Trophoblast cell (in vitro differentiated cells and primary cell): ENCODE measurements around the gene MOB1B.

Experiments
- DNase-seq, 2 donors: peaks; one replicate each; pipeline ENCODE4 v3.0.0-alpha.2; 2016
- H2AFZ ChIP-seq: 2 replicates; pipeline ENCODE4 v1.6.1; 2013; ENCODE audit warnings: low read length, moderate library complexity, mild to moderate bottlenecking; ENCODE audit not compliant: insufficient read depth, poor library complexity
- H2AK5ac ChIP-seq: 2 replicates; pipeline ENCODE4 v1.6.1; 2013; ENCODE audit warnings: mild to moderate bottlenecking, low read length
- H2BK120ac ChIP-seq: 2 replicates; pipeline ENCODE4 v1.6.1; 2013; ENCODE audit warnings: low read length, mild to moderate bottlenecking, moderate library complexity; ENCODE audit not compliant: insufficient read depth, poor library complexity
- H2BK12ac ChIP-seq: 2 replicates; pipeline ENCODE4 v1.6.1; 2013; ENCODE audit warnings: mild to moderate bottlenecking, low read length, moderate library complexity
- H2BK5ac ChIP-seq: 2 replicates; pipeline ENCODE4 v1.6.1; 2013; ENCODE audit warnings: low read length, low read depth, moderate library complexity, mild to moderate bottlenecking; ENCODE audit not compliant: poor library complexity
- H3K14ac ChIP-seq: 2 replicates; pipeline ENCODE4 v1.6.1; 2013; ENCODE audit warnings: mild to moderate bottlenecking, low read length
- H3K18ac ChIP-seq: 2 replicates; pipeline ENCODE4 v1.6.1; 2013; ENCODE audit warnings: mild to moderate bottlenecking, low read length
- H3K23ac ChIP-seq: 2 replicates; pipeline ENCODE4 v1.6.1; 2013; ENCODE audit warnings: low read length
- H3K27ac ChIP-seq: 2 replicates; pipeline ENCODE4 v1.5.1; 2013; ENCODE audit warnings: low read depth, mild to moderate bottlenecking, inconsistent platforms, low read length, moderate library complexity
- H3K27me3 ChIP-seq: 2 replicates; pipeline ENCODE4 v1.6.1; 2013; ENCODE audit warnings: inconsistent platforms, mild to moderate bottlenecking, low read length, moderate library complexity; ENCODE audit not compliant: insufficient read depth
- H3K36me3 ChIP-seq, 2 experiments: 1 replicate in 1 of 2; 2 replicates in 1 of 2; pipeline ENCODE4 v1.6.1; 2013; ENCODE audit warnings: low read length in 2 of 2, mild to moderate bottlenecking in 2 of 2, moderate library complexity in 1 of 2; ENCODE audit not compliant: insufficient read depth in 2 of 2, control insufficient read depth in 1 of 2
- H3K4ac ChIP-seq: 2 replicates; pipeline ENCODE4 v1.6.1; 2013; ENCODE audit warnings: low read depth, mild to moderate bottlenecking, low read length, moderate library complexity
- H3K4me1 ChIP-seq, 2 experiments: 1 replicate in 1 of 2; 2 replicates in 1 of 2; pipeline ENCODE4 v1.6.1; 2013; ENCODE audit warnings: low read length in 2 of 2, mild to moderate bottlenecking in 2 of 2, moderate library complexity in 1 of 2; ENCODE audit not compliant: insufficient read depth in 2 of 2, control insufficient read depth in 1 of 2
- H3K4me2 ChIP-seq: 2 replicates; pipeline ENCODE4 v1.6.1; 2013; ENCODE audit warnings: inconsistent platforms, mild to moderate bottlenecking, low read length, moderate library complexity
- H3K4me3 ChIP-seq: 2 replicates; pipeline ENCODE4 v1.5.1; 2013; ENCODE audit warnings: mild to moderate bottlenecking, low read depth, low read length, inconsistent platforms
- H3K79me1 ChIP-seq: one replicate; pipeline ENCODE4 v1.6.1; 2013; ENCODE audit warnings: low read length
- H3K79me2 ChIP-seq: 2 replicates; pipeline ENCODE4 v1.6.1; 2013; ENCODE audit warnings: low read length, mild to moderate bottlenecking; ENCODE audit not compliant: control insufficient read depth, insufficient read depth, poor library complexity
- H3K9ac ChIP-seq: 2 replicates; pipeline ENCODE4 v1.6.1; 2013; ENCODE audit warnings: mild to moderate bottlenecking, low read length
- H3K9me3 ChIP-seq: 2 replicates; pipeline ENCODE4 v1.6.1; 2013; ENCODE audit warnings: low read depth, mild to moderate bottlenecking, control low read depth, inconsistent platforms, low read length; ENCODE audit not compliant: insufficient read depth
- H4K12ac ChIP-seq: 2 replicates; pipeline ENCODE4 v1.6.1; 2013; ENCODE audit warnings: low read depth, mild to moderate bottlenecking, low read length, moderate library complexity
- H4K8ac ChIP-seq: 2 replicates; pipeline ENCODE4 v1.6.1; 2013; ENCODE audit warnings: low read depth, mild to moderate bottlenecking, low read length, moderate library complexity
- H4K91ac ChIP-seq: one replicate; pipeline ENCODE4 v1.6.1; 2013; ENCODE audit warnings: low read depth, mild to moderate bottlenecking, low read length, moderate library complexity
- WGBS: extraction: QIAGEN DNeasy Blood & Tissue Kit; methylation state at CpG from one replicate; pipeline ENCODE4 v1.1.7; 2013; ENCODE audit warnings: missing lambda C conversion rate; ENCODE audit not compliant: insufficient read length, insufficient coverage; ENCODE audit errors: extremely low coverage; 5-methylcytosine and 5-hydroxymethylcytosine counted together

Gene MOB1B

GRCh38 chr4:70877556-70877955, 24.6 kb upstream of the MOB1B start:
- no peaks in the 10 kb centered on the region for H3K36me3 ChIP-seq
- no peaks in the 10 kb centered on the region for H3K27me3 ChIP-seq
- no peak for DNase-seq
- no peak overlapping the region for H3K27ac ChIP-seq
- H4K8ac ChIP-seq = no peak overlapping the region
- H4K91ac ChIP-seq = no peak overlapping the region
- no peak overlapping the region for H2BK12ac ChIP-seq
- H3K23ac ChIP-seq = no peak overlapping the region
- no peaks in the 10 kb centered on the region for H3K79me1 ChIP-seq
- no peak overlapping the region for H3K9ac ChIP-seq
- no peak overlapping the region for H3K4ac ChIP-seq
- H3K18ac ChIP-seq = no peak overlapping the region
- no peak overlapping the region for H2BK120ac ChIP-seq
- no peak overlapping the region for H2AFZ ChIP-seq
- H2AK5ac ChIP-seq = no peak overlapping the region
- H3K9me3 ChIP-seq = no peaks in the 10 kb centered on the region
- H2BK5ac ChIP-seq = no peak overlapping the region
- no peak overlapping the region for H3K14ac ChIP-seq
- no peaks in the 10 kb centered on the region for H3K4me1 ChIP-seq
- no peak overlapping the region for H3K4me2 ChIP-seq
- no peaks in the 10 kb centered on the region for H3K79me2 ChIP-seq
- H4K12ac ChIP-seq = no peak overlapping the region
- no CpG with 5 or more reads among the region's 3 CpGs for WGBS
- H3K4me3 ChIP-seq = no peak overlapping the region

- Histone ChIP-seq H4K12ac (no peak overlapping the region), H3K79me1 (no peaks in the 10 kb centered on the region), H3K79me2 (no peaks in the 10 kb centered on the region), H3K18ac (no peak overlapping the region), H3K27ac (no peak overlapping the region), H3K9ac (no peak overlapping the region), H4K91ac (no peak overlapping the region), H2AK5ac (no peak overlapping the region), H3K4ac (no peak overlapping the region), H3K14ac (no peak overlapping the region), H2BK12ac (no peak overlapping the region), H4K8ac (no peak overlapping the region), H3K23ac (no peak overlapping the region), H2BK120ac (no peak overlapping the region), H2BK5ac (no peak overlapping the region), H3K36me3 (no peaks in the 10 kb centered on the region), H2AFZ (no peak overlapping the region), H3K27me3 (no peaks in the 10 kb centered on the region), H3K4me1 (no peaks in the 10 kb centered on the region), H3K9me3 (no peaks in the 10 kb centered on the region), H3K4me3 (no peak overlapping the region), H3K4me2 (no peak overlapping the region)
- 100% methylated on average over 1 of the region's 3 CpGs for WGBS
- no peak for DNase-seq
Measured at GRCh38 chr4:70880739-70881138, 21.4 kb upstream of the MOB1B start.

GRCh38 chr4:70885174-70885573, 17.0 kb upstream of the MOB1B start:
- no peak overlapping the region for H4K91ac ChIP-seq
- H3K4me3 ChIP-seq = no peak overlapping the region
- no peak for DNase-seq
- H2AK5ac ChIP-seq = no peak overlapping the region
- H2BK12ac ChIP-seq = no peak overlapping the region
- H3K18ac ChIP-seq = no peak overlapping the region
- H4K8ac ChIP-seq = no peak overlapping the region
- no CpG with 5 or more reads among the region's 6 CpGs for WGBS
- no peak overlapping the region for H3K23ac ChIP-seq
- H3K36me3 ChIP-seq = no peaks in the 10 kb centered on the region
- H3K4me2 ChIP-seq = no peak overlapping the region
- no peak overlapping the region for H3K14ac ChIP-seq
- H3K9ac ChIP-seq = no peak overlapping the region
- H4K12ac ChIP-seq = no peak overlapping the region
- H3K27ac ChIP-seq = no peak overlapping the region
- H2BK5ac ChIP-seq = no peak overlapping the region
- H3K79me1 ChIP-seq = no peaks in the 10 kb centered on the region
- no peaks in the 10 kb centered on the region for H3K4me1 ChIP-seq
- H3K9me3 ChIP-seq = no peaks in the 10 kb centered on the region
- no peaks in the 10 kb centered on the region for H3K27me3 ChIP-seq
- no peak overlapping the region for H3K4ac ChIP-seq
- no peak overlapping the region for H2BK120ac ChIP-seq
- no peaks in the 10 kb centered on the region for H3K79me2 ChIP-seq
- H2AFZ ChIP-seq = no peak overlapping the region

DNA sequence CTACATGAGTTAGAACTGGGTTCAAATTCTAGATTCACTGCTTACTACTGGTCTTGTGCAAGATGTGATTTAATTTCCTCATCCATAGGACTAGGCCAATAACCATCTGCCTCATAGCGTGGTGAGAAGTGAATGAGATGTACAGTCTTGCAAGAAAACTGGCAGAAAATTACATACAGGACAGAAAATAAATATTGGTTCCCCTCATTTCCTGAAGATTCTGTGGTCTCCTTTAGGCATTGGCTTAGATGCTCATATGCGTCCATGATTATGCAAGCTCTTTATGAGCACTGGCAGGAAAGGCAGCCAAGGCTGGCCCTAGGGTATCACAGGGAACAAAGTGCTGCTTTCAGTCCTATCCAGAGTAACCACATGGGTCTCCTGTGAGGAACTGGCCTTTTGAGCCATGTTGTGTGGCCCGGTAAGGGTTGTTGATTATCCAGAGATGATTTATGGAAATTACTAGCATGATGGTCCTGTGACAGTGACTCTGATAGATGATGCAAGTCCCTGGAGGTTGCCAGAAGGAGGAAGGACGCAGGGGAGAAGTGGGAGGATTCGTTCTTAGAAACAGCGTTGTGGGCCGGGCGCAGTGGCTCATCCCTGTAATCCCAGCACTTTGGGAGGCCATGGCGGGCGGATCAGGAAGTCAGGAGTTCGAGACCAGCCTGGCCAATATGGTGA, 9.9 kb upstream of the MOB1B start:
- H3K18ac ChIP-seq = no peak overlapping the region
- no peak overlapping the region for H2BK120ac ChIP-seq
- H3K79me2 ChIP-seq = no peaks in the 10 kb centered on the region
- H3K4me1 ChIP-seq = no peaks in the 10 kb centered on the region
- no CpG with 5 or more reads among the region's 11 CpGs for whole genome bisulfite sequencing
- H3K23ac ChIP-seq = no peak overlapping the region
- no peak overlapping the region for H2AK5ac ChIP-seq
- H3K27me3 ChIP-seq = no peaks in the 10 kb centered on the region
- no peak overlapping the region for H3K14ac ChIP-seq
- H3K79me1 ChIP-seq = no peaks in the 10 kb centered on the region
- H3K4me3 ChIP-seq = no peak overlapping the region
- H3K9me3 ChIP-seq = no peaks in the 10 kb centered on the region
- peak; percentile 24 to 36 for DNase-seq
- H3K4ac ChIP-seq = no peak overlapping the region
- H3K27ac ChIP-seq = no peak overlapping the region
- no peak overlapping the region for H2BK12ac ChIP-seq
- H3K36me3 ChIP-seq = no peaks in the 10 kb centered on the region
- no peak overlapping the region for H3K9ac ChIP-seq
- no peak overlapping the region for H4K12ac ChIP-seq
- no peak overlapping the region for H4K8ac ChIP-seq
- H2AFZ ChIP-seq = no peak overlapping the region
- no peak overlapping the region for H3K4me2 ChIP-seq
- no peak overlapping the region for H2BK5ac ChIP-seq
- no peak overlapping the region for H4K91ac ChIP-seq
